GM10248 (cell line): ENCODE measurements around the gene NLE1.

Source experiments
- CTCF ChIA-PET: fragments of 300-600 bp; sonication (Branson Sonifier 250); formaldehyde crosslinking; extraction: SDS; loops from one replicate; lab custom pipeline; 2021; ENCODE audit warnings: antibody characterized with exemption; lab: Yijun Ruan, JAX
- POLR2A ChIA-PET: fragments of 350-650 bp; sonication (Branson Sonifier 250); formaldehyde crosslinking; extraction: SDS; loops from one replicate; lab custom pipeline; 2020; ENCODE audit warnings: antibody characterized with exemption; lab: Yijun Ruan, JAX
- DNase-seq: peaks from one replicate; pipeline ENCODE4 v3.0.0; 2012; ENCODE audit errors: extremely low spot score
- TF ChIP-seq, protein P1 (sequence below): IDR thresholded peaks from 2 replicates; pipeline ENCODE4 v1.5.1; 2012; ENCODE audit warnings: mild to moderate bottlenecking, low read depth; ENCODE audit errors: extremely low read depth, missing control alignments, control extremely low read depth

NLE1 gene

DNA sequence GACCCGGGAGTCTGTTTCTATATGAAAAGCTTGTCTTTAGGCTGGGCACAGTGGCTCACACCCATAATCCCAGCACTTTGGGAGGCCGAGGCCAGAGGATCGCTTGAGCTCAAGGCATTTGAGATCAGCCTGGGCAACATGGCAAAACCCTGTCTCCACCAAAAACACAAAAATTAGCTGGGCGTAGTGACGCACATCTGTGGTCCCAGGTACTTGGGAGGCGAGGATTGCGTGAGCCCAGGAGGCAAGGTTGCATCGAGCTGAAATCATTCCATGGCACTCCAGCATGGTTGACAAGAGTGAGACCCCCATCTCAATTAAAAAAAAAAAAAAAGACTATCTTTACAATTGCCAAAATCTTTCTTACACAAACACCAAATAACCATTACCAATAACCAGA lies 55.9 kb downstream of the NLE1 start:
- ChIA-PET CTCF (interaction anchor here (0.8 to 2.5 kb wide), 4 partner anchors 9 to 33 kb away, joined by 3 to 10 read pairs (median 4); no protein-coding TSS in a partner anchor), POLR2A (no interaction called here)
- TF ChIP-seq, protein P1, sequence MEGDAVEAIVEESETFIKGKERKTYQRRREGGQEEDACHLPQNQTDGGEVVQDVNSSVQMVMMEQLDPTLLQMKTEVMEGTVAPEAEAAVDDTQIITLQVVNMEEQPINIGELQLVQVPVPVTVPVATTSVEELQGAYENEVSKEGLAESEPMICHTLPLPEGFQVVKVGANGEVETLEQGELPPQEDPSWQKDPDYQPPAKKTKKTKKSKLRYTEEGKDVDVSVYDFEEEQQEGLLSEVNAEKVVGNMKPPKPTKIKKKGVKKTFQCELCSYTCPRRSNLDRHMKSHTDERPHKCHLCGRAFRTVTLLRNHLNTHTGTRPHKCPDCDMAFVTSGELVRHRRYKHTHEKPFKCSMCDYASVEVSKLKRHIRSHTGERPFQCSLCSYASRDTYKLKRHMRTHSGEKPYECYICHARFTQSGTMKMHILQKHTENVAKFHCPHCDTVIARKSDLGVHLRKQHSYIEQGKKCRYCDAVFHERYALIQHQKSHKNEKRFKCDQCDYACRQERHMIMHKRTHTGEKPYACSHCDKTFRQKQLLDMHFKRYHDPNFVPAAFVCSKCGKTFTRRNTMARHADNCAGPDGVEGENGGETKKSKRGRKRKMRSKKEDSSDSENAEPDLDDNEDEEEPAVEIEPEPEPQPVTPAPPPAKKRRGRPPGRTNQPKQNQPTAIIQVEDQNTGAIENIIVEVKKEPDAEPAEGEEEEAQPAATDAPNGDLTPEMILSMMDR, result no peak
- DNase-seq, result no peak

DNA sequence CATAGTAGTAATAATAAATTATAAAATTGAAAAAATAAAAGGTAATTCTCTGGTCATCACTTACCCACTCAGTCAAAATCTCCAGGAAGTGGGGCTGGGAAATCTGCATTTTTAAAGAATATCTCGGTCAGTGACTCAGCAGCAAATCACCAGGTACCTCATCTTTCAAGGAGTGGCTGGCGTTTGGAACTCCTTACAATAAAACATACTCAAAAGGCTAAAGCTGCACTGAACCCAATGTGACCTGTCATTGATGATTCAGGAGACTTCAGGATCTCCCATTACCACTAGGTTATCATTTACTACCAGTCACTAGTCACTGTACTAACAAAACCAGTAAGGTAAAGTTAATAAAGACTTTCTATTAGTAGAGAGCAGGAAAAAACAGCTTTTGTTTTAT lies 57.1 kb downstream of the NLE1 start:
- TF ChIP-seq, protein P1, result no peak
- DNase-seq, result no peak
- ChIA-PET POLR2A (no interaction called here), CTCF (no interaction called here)

DNA sequence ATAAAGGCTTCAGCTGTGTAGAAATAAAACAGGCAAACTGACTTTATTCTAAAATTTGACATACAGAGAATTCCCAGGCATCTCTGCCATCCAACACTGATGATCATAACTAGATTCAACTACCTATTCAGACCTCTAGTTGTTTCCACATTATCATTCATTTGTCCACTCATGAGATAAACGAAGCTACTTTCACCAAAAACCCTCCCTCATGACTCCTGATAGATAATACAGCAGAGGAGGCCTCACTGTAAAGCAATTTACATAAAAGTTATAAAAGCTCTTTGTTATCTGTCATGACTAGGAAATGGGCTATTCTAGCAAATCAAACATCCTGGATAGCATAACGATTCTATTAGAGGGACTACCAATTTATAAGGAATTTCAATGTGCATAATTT lies 59.0 kb downstream of the NLE1 start:
- TF ChIP-seq, protein P1, result no peak
- ChIA-PET POLR2A (no interaction called here), CTCF (interaction anchor here (0.8 to 3.1 kb wide), 6 partner anchors 8 to 86 kb away, joined by 3 to 15 read pairs (median 4); partner anchors contain the start of gene RFFL)
- DNase-seq, result no peak

DNA sequence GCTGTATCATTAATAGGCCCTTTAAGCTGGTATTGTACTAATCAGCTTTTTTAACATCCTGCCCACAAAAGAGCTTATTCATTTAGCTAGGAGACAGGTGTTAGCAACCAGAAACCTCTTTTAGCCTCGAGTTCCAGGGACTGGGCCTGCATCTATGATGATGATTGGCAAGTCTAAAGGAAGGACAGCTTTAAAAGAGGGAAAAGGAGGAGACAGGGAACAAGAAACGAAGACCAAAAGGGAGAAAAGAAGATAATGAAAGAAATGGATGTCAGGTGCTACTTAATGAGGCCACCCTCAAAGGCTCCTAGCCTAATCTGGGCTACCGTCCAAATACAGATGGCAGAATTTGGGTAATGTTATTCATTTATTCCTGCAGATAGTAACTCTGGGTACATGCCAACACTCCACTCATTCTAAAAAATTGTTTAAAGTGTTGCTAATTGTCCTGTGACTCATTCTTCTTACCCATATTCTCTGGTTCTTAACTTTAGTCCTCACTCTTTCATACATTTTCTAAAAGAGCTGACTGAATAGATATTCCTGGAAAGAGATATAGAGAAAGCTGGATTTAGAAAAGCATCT lies 59.9 kb downstream of the NLE1 start:
- ChIA-PET CTCF (interaction anchor here (0.8 to 5.1 kb wide), 6 partner anchors 8 to 85 kb away, joined by 3 to 29 read pairs (median 4); partner anchors contain the start of gene RFFL), POLR2A (no interaction called here)

DNA sequence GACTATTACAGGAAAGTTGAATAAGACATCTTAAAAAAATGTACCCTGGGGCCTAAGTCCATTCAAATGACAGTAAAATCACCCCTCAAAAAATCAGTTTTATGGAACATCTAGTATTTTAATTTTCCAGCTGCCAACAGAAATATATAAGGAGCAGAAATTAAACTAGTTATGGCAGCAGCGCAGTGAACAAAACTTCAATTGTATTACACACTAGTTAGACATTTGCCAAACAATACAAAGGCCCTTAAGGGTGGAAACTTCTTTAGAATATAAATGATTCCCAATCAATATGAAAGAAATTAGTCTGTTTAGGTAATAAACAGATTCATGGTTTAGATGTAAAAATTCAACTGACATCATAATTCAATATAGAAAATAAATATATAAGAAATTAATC lies 60.5 kb downstream of the NLE1 start:
- TF ChIP-seq, protein P1, result no peak
- ChIA-PET CTCF (interaction anchor here (1.8 to 5.1 kb wide), 3 partner anchors 9 to 41 kb away, joined by 5 to 29 read pairs (median 15); partner anchors contain the start of gene RFFL), POLR2A (no interaction called here)
- no peak for DNase-seq

More for the DNA sequence above, 59.9 kb downstream of the NLE1 start:
- TF ChIP-seq, protein P1, result no peak
- no peak for DNase-seq

DNA sequence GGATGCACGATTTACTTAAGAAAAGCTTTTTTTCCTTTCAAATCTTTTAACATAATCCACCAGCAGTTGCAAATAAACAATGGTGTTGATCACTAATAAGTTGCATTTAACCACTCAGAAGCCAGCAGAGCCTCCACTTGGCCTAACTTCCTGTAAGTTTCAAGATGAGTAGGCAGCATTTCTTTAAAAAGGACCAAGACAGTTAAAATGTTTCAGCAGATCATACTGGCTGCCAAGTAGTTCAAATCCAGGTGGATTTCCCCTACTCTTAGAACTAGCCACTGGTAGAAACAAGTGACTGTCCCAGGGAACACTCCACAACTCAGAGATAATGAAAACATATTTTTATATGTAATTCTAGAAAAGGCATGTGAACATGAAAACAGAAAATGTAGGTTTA lies 61.6 kb downstream of the NLE1 start:
- peak; percentile 55 for DNase-seq
- TF ChIP-seq, protein P1, result no peak
- CTCF ChIA-PET, result interaction anchor here (1.1 to 5.1 kb wide), 3 partner anchors 10 to 82 kb away, joined by 4 to 29 read pairs (median 7); no protein-coding TSS in a partner anchor
- POLR2A ChIA-PET, result no interaction called here
